ENCODE measurements around the gene KCNK4.

DNA sequence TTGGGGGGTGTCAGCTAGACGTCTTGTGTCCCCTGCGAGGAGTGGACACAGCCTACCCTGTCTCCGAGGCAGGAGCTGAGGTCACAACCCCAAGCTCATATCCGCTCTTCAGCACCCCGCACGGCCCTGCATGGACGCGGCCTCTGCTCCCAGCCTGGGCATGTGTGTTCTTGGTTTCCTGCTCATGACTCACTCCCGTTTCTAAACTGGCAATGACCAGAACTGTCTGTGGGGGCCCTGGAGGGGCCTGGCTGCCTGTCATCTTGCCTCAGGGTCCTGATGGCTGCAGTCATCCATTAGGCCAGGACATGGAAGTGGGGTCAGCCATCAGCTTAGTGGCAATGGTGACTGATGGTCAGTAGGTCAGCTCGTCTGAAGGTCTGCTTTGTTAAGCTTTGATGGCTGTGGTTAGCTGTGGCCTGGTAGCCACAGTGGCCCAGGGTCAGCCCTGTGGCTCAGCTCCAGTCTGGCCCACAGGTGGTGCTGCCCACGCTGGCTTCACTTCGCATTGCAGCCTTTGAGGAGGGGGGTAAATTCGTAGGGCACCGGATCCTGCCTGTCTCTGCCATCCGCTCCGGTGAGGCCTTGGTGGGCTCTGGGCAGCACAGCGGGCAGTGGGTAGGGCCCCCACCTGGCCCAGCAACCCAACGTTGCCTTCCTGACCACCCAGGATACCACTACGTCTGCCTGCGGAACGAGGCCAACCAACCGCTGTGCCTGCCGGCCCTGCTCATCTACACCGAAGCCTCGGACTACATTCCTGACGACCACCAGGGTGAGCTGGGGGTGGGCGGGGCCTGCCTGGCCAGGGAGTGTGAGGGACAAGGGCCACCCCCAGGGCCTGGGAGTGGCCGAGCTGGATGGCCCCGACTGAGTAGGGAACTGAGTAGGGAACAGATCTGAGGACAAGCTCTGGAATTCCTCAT lies 27.8 kb upstream of the KCNK4 start:
- TF ChIP-seq CTCF (IDR thresholded peaks at IDR 0.05; ENCODE audit: insufficient read depth, low read depth, low read length) (no peak), EZH2 (IDR thresholded peaks at IDR 0.05; ENCODE audit: insufficient read depth, low read length) (no peak)

All from astrocyte (in vitro differentiated cells and primary cell).